IMR-90 (cell line): ENCODE measurements around the gene MCUB. TPM values are rescaled to one million over a fixed set of nuclear protein-coding genes. Genes with fewer than 3 reads are reported as not detected.

Source experiments
- ATAC-seq: fragments of 200-7000 bp; cut with Tn5 transposase; 2 replicates; pipeline ENCODE4 v1.9.1; 2020; ENCODE audit warnings: low read depth, mild to moderate bottlenecking, moderate library complexity
- BruUV-seq: library from RNA; stranded (reverse); fragments of 400-500 nt; replicated peaks from 2 replicates; lab custom pipeline; 2021; lab: Mats Ljungman, UMichigan
- CTCF ChIA-PET: fragments of 300-600 bp; formaldehyde crosslinking; extraction: SDS; loops from one replicate; lab custom pipeline; 2021; ENCODE audit warnings: antibody characterized with exemption; lab: Yijun Ruan, JAX
- POLR2A ChIA-PET: fragments of 300-600 bp; sonication (Branson Sonifier 250); formaldehyde crosslinking; loops from one replicate; lab custom pipeline; 2022; ENCODE audit warnings: antibody characterized with exemption; ENCODE audit not compliant: unreplicated experiment; lab: Charles Lee
- DNase-seq: peaks from one replicate; pipeline ENCODE4 v3.0.0; 2013
- H2AFZ ChIP-seq: replicated peaks from 2 replicates; pipeline ENCODE3; 2013; ENCODE audit warnings: low read length, mild to moderate bottlenecking; ENCODE audit not compliant: poor library complexity
- H2AK5ac ChIP-seq: 2 replicates; pipeline ENCODE4 v1.6.1; 2013; ENCODE audit warnings: low read depth, low read length, inconsistent platforms
- H2AK9ac ChIP-seq: replicated peaks from 2 replicates; pipeline ENCODE3; 2013; ENCODE audit warnings: mild to moderate bottlenecking, low read depth, low read length, moderate library complexity; ENCODE audit not compliant: poor library complexity
- H2BK120ac ChIP-seq: 2 replicates; pipeline ENCODE4 v1.6.1; 2013; ENCODE audit warnings: low read depth, low read length, inconsistent platforms
- H2BK15ac ChIP-seq: 3 replicates; pipeline ENCODE4 v1.6.1; 2013; ENCODE audit warnings: low read depth, low read length, inconsistent platforms
- H2BK20ac ChIP-seq: 2 replicates; pipeline ENCODE4 v1.6.1; 2013; ENCODE audit warnings: low read depth, mild to moderate bottlenecking, inconsistent platforms, low read length, moderate library complexity
- H2BK5ac ChIP-seq: 2 replicates; pipeline ENCODE4 v1.6.1; 2013; ENCODE audit warnings: mild to moderate bottlenecking, low read depth, low read length, inconsistent platforms; ENCODE audit not compliant: poor library complexity, severe bottlenecking
- H3K14ac ChIP-seq: replicated peaks from 2 replicates; pipeline ENCODE4 v1.6.1; 2013; ENCODE audit warnings: low read depth, low read length, inconsistent platforms
- H3K18ac ChIP-seq: 2 replicates; pipeline ENCODE4 v1.6.1; 2013; ENCODE audit warnings: low read depth, low read length, control low read depth
- H3K23ac ChIP-seq: 2 replicates; pipeline ENCODE4 v1.6.1; 2013; ENCODE audit warnings: low read depth, low read length, inconsistent platforms
- H3K27ac ChIP-seq: 2 replicates; pipeline ENCODE4 v1.5.1; 2013; ENCODE audit warnings: mild to moderate bottlenecking, control low read depth, low read length; ENCODE audit not compliant: insufficient read depth
- H3K27me3 ChIP-seq: 2 replicates; pipeline ENCODE4 v1.6.1; 2013; ENCODE audit warnings: low read length; ENCODE audit not compliant: control insufficient read depth, insufficient read depth
- H3K36me3 ChIP-seq: 2 replicates; pipeline ENCODE4 v1.6.1; 2013; ENCODE audit warnings: low read length, mixed read lengths; ENCODE audit not compliant: control insufficient read depth, insufficient read depth
- H3K4ac ChIP-seq: 2 replicates; pipeline ENCODE4 v1.6.1; 2013; ENCODE audit warnings: low read depth, low read length, inconsistent platforms
- H3K4me1 ChIP-seq: 2 replicates; pipeline ENCODE4 v1.6.1; 2013; ENCODE audit warnings: low read length, mixed read lengths; ENCODE audit not compliant: control insufficient read depth, insufficient read depth
- H3K4me2 ChIP-seq: 2 replicates; pipeline ENCODE4 v1.6.1; 2013; ENCODE audit warnings: low read depth, mild to moderate bottlenecking, control low read depth, low read length, moderate library complexity
- H3K4me3 ChIP-seq: 2 replicates; pipeline ENCODE4 v1.5.1; 2013; ENCODE audit warnings: low read depth, mild to moderate bottlenecking, control low read depth, low read length, moderate library complexity; ENCODE audit not compliant: insufficient read depth
- H3K56ac ChIP-seq: 2 replicates; pipeline ENCODE4 v1.6.1; 2013; ENCODE audit warnings: low read length, inconsistent platforms; ENCODE audit not compliant: insufficient read depth; ENCODE audit errors: extremely low read depth
- H3K79me1 ChIP-seq, 2 experiments: 2 replicates each; pipeline ENCODE4 v1.6.1; 2013; ENCODE audit warnings: low read length in 2 of 2, inconsistent platforms in 1 of 2, low read depth in 1 of 2
- H3K9ac ChIP-seq: 2 replicates; pipeline ENCODE4 v1.6.1; 2013; ENCODE audit warnings: low read depth, low read length, control low read depth
- H3K9me1 ChIP-seq: 2 replicates; pipeline ENCODE4 v1.6.1; 2013; ENCODE audit warnings: low read length, inconsistent platforms; ENCODE audit not compliant: insufficient read depth
- H3K9me3 ChIP-seq: 2 replicates; pipeline ENCODE4 v1.6.1; 2013; ENCODE audit warnings: low read length; ENCODE audit not compliant: control insufficient read depth, insufficient read depth
- H4K20me1 ChIP-seq: 2 replicates; pipeline ENCODE4 v1.6.1; 2013; ENCODE audit warnings: low read length, inconsistent platforms; ENCODE audit not compliant: insufficient read depth
- H4K5ac ChIP-seq: 2 replicates; pipeline ENCODE4 v1.6.1; 2013; ENCODE audit warnings: mild to moderate bottlenecking, low read depth, low read length, control low read depth
- H4K8ac ChIP-seq, 2 experiments: 2 replicates each; pipeline ENCODE4 v1.6.1; 2013; ENCODE audit warnings: low read depth in 2 of 2, low read length in 2 of 2, control low read depth in 1 of 2, inconsistent platforms in 1 of 2
- H4K91ac ChIP-seq: 2 replicates; pipeline ENCODE4 v1.6.1; 2013; ENCODE audit warnings: low read depth, low read length, inconsistent platforms; ENCODE audit not compliant: insufficient read depth
- CHD1 ChIP-seq: IDR thresholded peaks from 2 replicates; pipeline ENCODE4 v1.6.1; 2012; ENCODE audit warnings: low read depth, low read length, improper control_type of control experiment
- CTCF ChIP-seq: conservative IDR thresholded peaks from 2 replicates; pipeline ENCODE4 v1.5.1; 2012; ENCODE audit warnings: mild to moderate bottlenecking, low read depth, low read length, improper control_type of control experiment
- ELK1 ChIP-seq: fragments of 150-350 bp; IDR thresholded peaks from 2 replicates; pipeline ENCODE4 v1.6.1; 2016; ENCODE audit warnings: low read depth, mild to moderate bottlenecking, low read length, moderate library complexity, borderline replicate concordance
- MAZ ChIP-seq: IDR thresholded peaks from 2 replicates; pipeline ENCODE4 v1.6.1; 2012; ENCODE audit warnings: low read depth, mild to moderate bottlenecking, low read length, improper control_type of control experiment, moderate library complexity, borderline replicate concordance
- MXI1 ChIP-seq: IDR thresholded peaks from 2 replicates; pipeline ENCODE4 v1.6.1; 2012; ENCODE audit warnings: low read depth, mild to moderate bottlenecking, low read length, moderate library complexity, borderline replicate concordance
- NFE2L2 ChIP-seq: fragments of 150-350 bp; IDR thresholded peaks from 2 replicates; pipeline ENCODE4 v1.6.1; 2016; ENCODE audit warnings: low read depth, mild to moderate bottlenecking, low read length
- RCOR1 ChIP-seq: IDR thresholded peaks from 2 replicates; pipeline ENCODE4 v1.6.1; 2012; ENCODE audit warnings: mild to moderate bottlenecking, low read length, improper control_type of control experiment; ENCODE audit not compliant: insufficient replicate concordance
- WGBS, 2 experiments: methylation state at CpG; one replicate each; pipeline versions ENCODE4 v1.1.5 to v1.1.7; 2013; ENCODE audit warnings: missing lambda C conversion rate in 2 of 2; ENCODE audit not compliant: insufficient read length in 1 of 2; ENCODE audit errors: extremely low coverage in 2 of 2; 5-methylcytosine and 5-hydroxymethylcytosine counted together
- dilution Hi-C: fragments of 300-500 bp; cut with HindIII; formaldehyde crosslinking; loops from one replicate; pipeline ENCODE4 v1.14.3; 2018; ENCODE audit warnings: low sequenced_read_pairs; ENCODE audit not compliant: unreplicated experiment
- in situ Hi-C: fragments of 300-500 bp; cut with MboI; formaldehyde crosslinking; loops from 3 replicates; pipeline ENCODE4 v1.14.3; 2019; ENCODE audit warnings: low sequenced_read_pairs, inconsistent platforms, mixed read lengths
- intact Hi-C: fragments of 100-400 bp; cut with micrococcal nuclease; formaldehyde crosslinking; loops from 2 replicates; pipeline ENCODE4 v1.10.0; 2022
- polyA plus RNA-seq, 3 experiments: library from polyadenylated mRNA; depleted of rRNA; stranded (reverse); fragments of >200 nt; gene quantifications; 2 replicates each; pipeline ENCODE4 v1.2.3, GENCODE V29; 2012; ENCODE audit warnings: low replicate concordance in 1 of 3
- total RNA-seq: library from RNA; depleted of rRNA; stranded (reverse); fragments of >200 nt; gene quantifications from 2 replicates; pipeline ENCODE4 v1.2.3, GENCODE V29; 2012

The MCUB gene
- total and polyA plus RNA-seq, 2 of the 4 experiments (the other 2 are of a cell fraction), result 18.5 to 20.4 TPM

- no peak overlapping the region for H2BK15ac ChIP-seq
- ATAC-seq (no peak), DNase-seq (no peak)
- H3K27me3 ChIP-seq, result no peaks in the 10 kb centered on the region
- H3K56ac ChIP-seq, result no peak overlapping the region
- no peak overlapping the region for H3K23ac ChIP-seq
- ChIA-PET POLR2A (no interaction called here), CTCF (no interaction called here)
- no peaks in the 10 kb centered on the region; a peak in 3 of 4 replicates for H3K79me1 ChIP-seq
- H2AFZ ChIP-seq, result no peak overlapping the region
- no peak overlapping the region for H3K27ac ChIP-seq
- dilution Hi-C loops, result no loop called here
- H2AK5ac ChIP-seq, result no peak overlapping the region
- no TSS peak for BruUV-seq
- no peak overlapping the region for H3K18ac ChIP-seq
- H3K14ac ChIP-seq, result no peak overlapping the region
- no peak overlapping the region for H2BK20ac ChIP-seq
- no peaks in the 10 kb centered on the region for H3K9me1 ChIP-seq
- H4K5ac ChIP-seq, result no peak overlapping the region
- H2BK120ac ChIP-seq, result no peak overlapping the region
- H3K4me3 ChIP-seq, result no peak overlapping the region
- no peaks in the 10 kb centered on the region for H3K4me1 ChIP-seq
- H3K9ac ChIP-seq, result no peak overlapping the region
- no peaks in the 10 kb centered on the region for H4K20me1 ChIP-seq
- intact Hi-C loops, result no loop called here
- in situ Hi-C loops, result no loop called here
- H3K36me3 ChIP-seq, result no peaks in the 10 kb centered on the region
- no CpG with 5 or more reads among the region's 3 CpGs for WGBS, 2 experiments
- H3K9me3 ChIP-seq, result no peaks in the 10 kb centered on the region
- no peak overlapping the region for H4K91ac ChIP-seq
- H3K4me2 ChIP-seq, result no peak overlapping the region
- no peak overlapping the region for H3K4ac ChIP-seq
- no peak overlapping the region for H2BK5ac ChIP-seq
- TF ChIP-seq NFE2L2, result no peak
- TF ChIP-seq RCOR1, result no peak
- TF ChIP-seq MXI1, result no peak
- TF ChIP-seq CTCF, result no peak
- TF ChIP-seq MAZ, result no peak
- no peak for TF ChIP-seq CHD1
- no peak for TF ChIP-seq ELK1
- no peak overlapping the region for H2AK9ac ChIP-seq
- H4K8ac ChIP-seq, result no peak overlapping the region
Measured at GRCh38 chr4:109572154-109572553, 12.1 kb downstream of the MCUB start.
